ENCODE measurements around the gene INAVA.

- no peak for TF ChIP-seq POLR2A (IDR thresholded peaks at IDR 0.05; ENCODE audit: low read length)
- TF ChIP-seq GATA1 (IDR thresholded peaks at IDR 0.05; ENCODE audit: low read depth, low read length), result no peak
Measured at GRCh38 chr1:200869753-200870391, 24.8 kb upstream of the INAVA start.

Measured in erythroblast (primary cell).